ENCODE results near the gene GLIS2.
A peak's percentile ranks its signal among the peaks of the same experiment; 100 is the strongest.

The GLIS2 gene

GRCh38 chr16:4372578-4373355 is 56.9 kb downstream of the GLIS2 start:
- peak; percentile 92 for DNase-seq

- DNase-seq = no peak
Measured at GRCh38 chr16:4373356-4373908, 57.6 kb downstream of the GLIS2 start.

GRCh38 chr16:4373909-4374742 is 58.3 kb downstream of the GLIS2 start:
- DNase-seq = peak; percentile 97

- DNase-seq = no peak
Measured at GRCh38 chr16:4375717-4376116, 59.9 kb downstream of the GLIS2 start.

- DNase-seq = peak; percentile 67
Measured at GRCh38 chr16:4376126-4376892, 60.4 kb downstream of the GLIS2 start.

GRCh38 chr16:4376893-4377572 is 61.2 kb downstream of the GLIS2 start:
- no peak for DNase-seq

- no peak for DNase-seq
Measured at GRCh38 chr16:4377573-4378154, 61.8 kb downstream of the GLIS2 start.

GRCh38 chr16:4378161-4378666 is 62.3 kb downstream of the GLIS2 start:
- DNase-seq = no peak

GRCh38 chr16:4378999-4379690 is 63.3 kb downstream of the GLIS2 start:
- DNase-seq = no peak

- no peak for DNase-seq
Measured at GRCh38 chr16:4380119-4381063, 64.5 kb downstream of the GLIS2 start.

- DNase-seq = no peak
Measured at GRCh38 chr16:4381072-4381934, 65.4 kb downstream of the GLIS2 start.

- no peak for DNase-seq
Measured at GRCh38 chr16:4381935-4382794, 66.3 kb downstream of the GLIS2 start.

GRCh38 chr16:4382795-4383357 is 67.0 kb downstream of the GLIS2 start:
- DNase-seq = no peak

GRCh38 chr16:4383591-4384444 is 68.0 kb downstream of the GLIS2 start:
- no peak for DNase-seq

- peak; percentile 66 for DNase-seq
Measured at GRCh38 chr16:4384509-4384942, 68.7 kb downstream of the GLIS2 start.

GRCh38 chr16:4385066-4385788 is 69.4 kb downstream of the GLIS2 start:
- DNase-seq = no peak
